Activated T-helper 9 cell treated with anti-CD3 and anti-CD28 coated beads, Interleukin-2, amount 50 U/mL, for 16 hours (primary cell): ENCODE measurements around the gene OLR1.
"Not testable (repeated sequence)": the region's sequence is repeated elsewhere in the genome, so short reads cannot be mapped to it uniquely, and the experiment has no call there.

Experiments used
- DNase-seq: peaks from one replicate; pipeline ENCODE4 v3.0.0-alpha.2; 2020; ENCODE audit warnings: low read depth

The OLR1 gene

GRCh38 chr12:10190558-10191388 is 18.8 kb upstream of the OLR1 start:
- peak; percentile 16 for DNase-seq

- DNase-seq: no peak
These were observed 17.7 kb upstream of the OLR1 start for GRCh38 chr12:10189653-10190052.

- DNase-seq: not testable (repeated sequence)
These were observed 15.0 kb upstream of the OLR1 start for GRCh38 chr12:10186958-10187357.

GRCh38 chr12:10186299-10186698 is 14.4 kb upstream of the OLR1 start:
- no peak for DNase-seq

- DNase-seq: no peak
These were observed 12.4 kb upstream of the OLR1 start for GRCh38 chr12:10184261-10184843.

- DNase-seq: no peak
These were observed 10.6 kb upstream of the OLR1 start for GRCh38 chr12:10182354-10183049.

GRCh38 chr12:10179776-10180181 is 7.8 kb upstream of the OLR1 start:
- DNase-seq: no peak

- no peak for DNase-seq
These were observed 6.9 kb upstream of the OLR1 start, which contains the start of gene TMEM52B for GRCh38 chr12:10178821-10179220. TMEM52B (plus strand) TSS chr12:10179032; CDS start chr12:10179575, 543 bp downstream.

GRCh38 chr12:10175846-10176636 is 4.1 kb upstream of the OLR1 start:
- no peak for DNase-seq

- no peak for DNase-seq
These were observed 3.2 kb upstream of the OLR1 start for GRCh38 chr12:10174986-10175614.

GRCh38 chr12:10170216-10170615 is 1.7 kb downstream of the OLR1 start:
- DNase-seq: no peak

GRCh38 chr12:10169104-10169503 is 2.8 kb downstream of the OLR1 start:
- no peak for DNase-seq

GRCh38 chr12:10167599-10167998 is 4.3 kb downstream of the OLR1 start:
- no peak for DNase-seq

- no peak for DNase-seq
These were observed 6.5 kb downstream of the OLR1 start for GRCh38 chr12:10165421-10165820.

- DNase-seq: no peak
These were observed 8.8 kb downstream of the OLR1 start for GRCh38 chr12:10163084-10163483.

- DNase-seq: no peak
These were observed 11.1 kb downstream of the OLR1 start for GRCh38 chr12:10160617-10161385.

- DNase-seq: no peak
These were observed 12.7 kb downstream of the OLR1 start for GRCh38 chr12:10159280-10159679.

- no peak for DNase-seq
These were observed 13.5 kb downstream of the OLR1 start for GRCh38 chr12:10158406-10158805.

- no peak for DNase-seq
These were observed 16.0 kb downstream of the OLR1 start for GRCh38 chr12:10155966-10156365.

GRCh38 chr12:10154145-10154496 is 17.8 kb downstream of the OLR1 start:
- no peak for DNase-seq
